HG02870 (cell line): ENCODE results near the gene NKX6-2.

Experiments used
- ATAC-seq: cut with Tn5 transposase; IDR thresholded peaks from one replicate; pipeline ENCODE4 v1.9.1; 2021; ENCODE audit warnings: mild to moderate bottlenecking, moderate library complexity; ENCODE audit not compliant: unreplicated experiment

The NKX6-2 gene

GRCh38 chr10:132813560-132814468 lies 27.9 kb upstream of the NKX6-2 start:
- no peak for ATAC-seq

- no peak for ATAC-seq
Measured at GRCh38 chr10:132813001-132813401, 27.1 kb upstream of the NKX6-2 start.

GRCh38 chr10:132812520-132812919 lies 26.6 kb upstream of the NKX6-2 start:
- no peak for ATAC-seq

GRCh38 chr10:132811891-132812481 lies 26.0 kb upstream of the NKX6-2 start:
- ATAC-seq, result no peak

GRCh38 chr10:132810807-132811700 lies 25.1 kb upstream of the NKX6-2 start:
- ATAC-seq, result no peak

DNA sequence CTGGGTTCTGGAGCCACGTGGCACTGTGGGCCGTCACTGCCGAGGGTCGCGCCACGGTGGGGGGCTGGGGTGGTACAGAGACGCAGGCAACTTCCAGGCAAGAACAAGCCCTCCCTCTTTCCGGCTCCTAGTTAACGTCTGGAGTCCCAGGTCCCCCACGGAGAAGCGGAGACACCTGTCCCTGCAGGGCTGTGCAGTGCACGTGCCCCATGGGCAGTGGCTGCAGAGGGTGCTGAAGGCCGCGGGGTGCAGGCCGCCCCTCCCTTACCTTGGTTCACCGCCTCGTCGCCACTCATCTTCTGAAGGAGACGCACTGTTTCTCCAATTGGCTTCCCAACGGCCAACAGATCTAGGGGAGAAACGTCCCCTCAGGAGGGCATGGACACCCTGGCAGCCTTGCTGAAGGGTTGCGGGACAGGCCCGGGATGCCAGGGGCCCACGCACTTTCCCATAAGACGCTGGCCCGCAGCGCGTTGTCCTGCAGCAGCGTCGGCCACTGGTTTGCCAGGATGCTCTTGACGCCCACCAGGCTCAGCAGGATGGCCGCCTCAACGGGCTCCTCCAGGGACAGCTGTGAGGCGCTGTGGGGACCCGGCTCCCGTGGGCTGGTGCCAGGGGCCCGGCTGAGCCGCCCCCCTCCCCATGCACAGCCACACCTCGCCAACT lies 24.3 kb upstream of the NKX6-2 start:
- no peak for ATAC-seq

DNA sequence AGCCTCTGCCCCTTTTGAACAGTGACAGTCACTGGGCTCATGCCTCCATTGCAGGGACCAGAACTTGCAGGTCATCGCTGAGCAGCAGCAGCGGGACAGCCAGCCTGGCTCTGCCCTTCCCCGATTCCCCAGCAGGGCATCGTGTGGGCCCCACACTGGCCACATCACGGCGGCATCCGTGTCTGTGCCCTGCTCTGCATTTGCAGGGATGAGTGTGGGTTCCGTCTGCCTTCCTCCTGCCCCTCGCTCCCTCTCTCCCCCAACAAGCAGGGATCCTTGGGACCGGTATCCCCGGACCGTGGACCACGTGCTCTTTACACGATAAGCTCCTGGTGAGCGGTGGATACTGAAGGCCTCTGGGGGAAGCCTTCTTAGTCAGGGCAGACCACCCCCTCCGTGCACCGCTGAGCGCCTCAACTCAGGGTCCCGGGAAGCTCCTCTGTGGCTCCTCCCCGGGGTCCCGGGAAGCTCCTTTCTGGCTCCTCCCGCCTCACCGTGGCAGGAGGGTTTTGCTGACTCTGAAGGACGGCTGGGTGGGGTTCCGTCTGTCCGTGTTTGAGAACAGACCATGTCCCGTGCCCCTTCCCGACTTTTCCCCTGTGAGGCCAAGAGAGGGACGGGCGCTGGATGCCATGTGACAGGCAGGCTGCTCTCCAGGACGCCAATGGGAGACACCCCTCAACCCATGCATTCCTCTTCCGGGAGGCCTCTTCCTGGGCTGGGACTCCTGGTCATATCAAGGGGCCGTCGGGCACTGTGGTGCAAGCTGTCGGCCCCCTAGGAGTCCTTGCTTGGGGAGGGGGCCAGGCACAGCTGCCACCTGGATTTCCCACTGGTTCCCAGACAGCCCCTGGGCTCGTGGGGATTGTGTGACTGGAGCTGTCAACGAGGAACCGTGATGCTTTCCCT lies 23.5 kb upstream of the NKX6-2 start:
- ATAC-seq, result no peak

GRCh38 chr10:132808383-132809231 lies 22.7 kb upstream of the NKX6-2 start:
- ATAC-seq, result no peak

DNA sequence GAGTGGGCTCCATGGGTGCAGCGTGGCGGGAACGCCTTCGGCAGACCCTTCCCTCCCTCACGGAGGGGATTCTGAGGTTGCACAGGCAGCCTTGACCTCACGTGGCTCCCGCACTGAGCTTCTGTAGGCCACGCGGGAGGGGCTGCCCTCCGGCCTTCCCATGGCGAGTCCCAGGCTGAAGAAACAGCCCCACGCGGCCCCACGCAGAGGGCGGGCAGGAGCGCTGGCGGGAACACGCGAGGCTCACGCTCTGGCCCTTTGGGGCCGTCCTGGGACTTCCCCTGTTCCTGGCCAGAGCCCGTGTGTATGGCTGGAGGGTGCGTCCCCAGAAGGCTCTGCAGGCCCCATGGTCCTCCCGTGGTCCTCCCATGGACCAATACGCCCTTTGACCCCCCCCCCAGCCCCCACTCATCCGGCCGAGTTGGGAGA lies 21.7 kb upstream of the NKX6-2 start:
- ATAC-seq, result no peak

DNA sequence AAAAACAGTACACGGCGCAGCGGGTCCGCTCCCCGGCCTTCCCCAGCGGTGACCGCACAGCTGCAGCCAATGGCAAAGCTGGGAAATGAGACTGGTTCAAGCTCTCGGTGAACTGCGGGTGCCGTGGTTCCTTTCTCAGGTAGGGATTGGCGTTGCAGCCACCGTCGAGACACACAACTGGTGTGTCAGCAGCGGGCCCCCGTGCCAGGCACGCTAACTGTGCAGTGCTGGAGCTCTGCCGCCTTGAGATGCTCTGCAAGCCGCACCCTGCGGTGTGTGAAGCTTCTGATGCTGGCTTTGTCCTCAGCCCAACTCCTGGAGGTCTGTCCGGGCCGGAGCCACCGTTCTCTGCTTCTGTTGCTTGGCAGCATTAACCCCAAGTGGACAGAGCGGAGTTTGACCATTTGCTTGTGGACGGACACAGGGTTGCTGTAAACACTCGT lies 20.6 kb upstream of the NKX6-2 start:
- ATAC-seq, result no peak

- ATAC-seq, result no peak
Measured at GRCh38 chr10:132806110-132806509, 20.2 kb upstream of the NKX6-2 start.

DNA sequence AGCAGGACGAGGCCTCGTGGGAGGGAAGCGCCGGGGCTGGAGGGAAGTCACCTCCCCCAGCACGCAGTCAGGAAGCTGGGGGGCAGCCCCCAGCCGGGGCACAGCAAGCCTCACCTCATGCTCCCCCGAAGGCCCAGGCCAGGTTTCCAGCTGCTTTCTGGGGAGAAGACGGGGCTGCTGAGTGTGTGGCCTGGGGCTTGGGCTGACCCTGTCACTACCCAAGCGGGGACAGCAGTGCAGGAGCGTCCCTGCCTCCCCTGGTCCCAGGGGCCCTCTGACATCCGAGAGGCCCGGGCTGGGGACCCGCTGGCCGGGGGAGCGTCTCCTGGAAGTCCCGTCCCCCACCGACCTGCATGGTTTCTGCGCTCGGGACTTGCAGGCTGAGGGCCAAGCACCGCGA lies 19.7 kb upstream of the NKX6-2 start:
- no peak for ATAC-seq

- no peak for ATAC-seq
Measured at GRCh38 chr10:132804785-132805426, 19.0 kb upstream of the NKX6-2 start.

- no peak for ATAC-seq
Measured at GRCh38 chr10:132804287-132804686, 18.3 kb upstream of the NKX6-2 start.

DNA sequence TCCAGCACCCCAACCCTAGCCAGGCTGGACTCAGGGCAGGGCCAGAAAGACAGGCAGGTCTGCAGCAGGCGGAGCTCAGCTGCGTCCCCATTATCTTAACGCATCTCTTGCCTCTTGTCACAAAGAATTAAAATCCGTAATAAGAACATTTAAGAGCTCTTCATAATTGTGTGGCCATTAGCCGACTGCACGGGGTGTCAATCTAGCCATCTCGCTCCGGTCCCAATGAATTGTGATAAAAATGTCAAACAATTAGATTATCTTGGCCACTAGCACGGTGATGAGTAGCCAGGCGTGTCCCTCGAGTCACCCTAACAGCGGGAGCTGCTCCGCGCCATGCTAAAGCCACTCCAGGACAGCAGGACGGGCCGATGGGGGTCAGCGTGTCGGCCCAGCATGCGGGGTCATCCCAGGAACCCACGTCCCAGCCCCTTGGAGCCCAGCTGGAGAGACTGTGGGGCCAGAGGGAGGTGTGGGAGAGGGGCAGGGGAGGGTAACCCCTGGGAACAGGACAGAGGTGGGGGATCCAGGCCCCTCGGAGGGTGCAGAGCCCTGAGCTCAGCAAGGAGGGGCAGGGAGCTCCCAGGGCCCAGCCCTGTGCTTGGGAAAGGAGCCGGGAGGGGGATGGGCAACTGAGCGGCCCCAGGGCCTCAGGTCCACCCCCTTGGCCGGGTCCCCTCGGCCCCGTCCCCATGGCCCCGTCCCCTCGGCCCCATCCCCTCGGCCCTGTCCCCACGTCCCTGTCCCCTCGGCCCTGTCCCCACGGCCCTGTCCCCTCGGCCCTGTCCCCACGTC lies 17.7 kb upstream of the NKX6-2 start:
- ATAC-seq, result no peak

- ATAC-seq, result no peak
Measured at GRCh38 chr10:132802694-132803320, 16.9 kb upstream of the NKX6-2 start.

DNA sequence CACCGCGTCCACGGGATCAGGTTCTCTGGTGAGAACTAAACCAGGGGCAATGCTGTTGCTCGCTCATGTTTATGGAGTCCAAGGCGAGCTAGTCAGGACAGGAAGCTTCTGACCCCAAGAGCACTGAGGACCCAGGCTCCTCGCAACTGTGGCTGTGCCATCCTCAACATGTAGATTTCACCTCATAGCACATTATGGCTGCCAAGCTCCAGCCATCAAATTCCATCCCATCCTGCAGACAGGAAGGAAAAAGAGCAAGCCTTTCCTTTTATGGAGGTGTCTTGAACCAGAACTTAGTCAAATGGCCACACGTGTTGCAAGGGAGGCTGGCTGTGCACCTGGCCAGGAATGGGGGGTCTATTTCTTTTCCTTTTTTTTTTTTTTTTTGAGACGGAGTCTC lies 16.1 kb upstream of the NKX6-2 start:
- ATAC-seq, result no peak
